WTC11 (cell line): ENCODE results near the gene BTBD9. TPM values are rescaled to one million over a fixed set of nuclear protein-coding genes. Genes with fewer than 3 reads are reported as not detected.

Experiments used
- ATAC-seq: fragments of 200-7000 bp; cut with Tn5 transposase; 2 replicates; pipeline ENCODE4 v1.10.0; 2021; ENCODE audit warnings: mild to moderate bottlenecking, moderate library complexity
- CTCF ChIA-PET: fragments of 300-600 bp; sonication (Branson Sonifier 250); formaldehyde crosslinking; loops from one replicate; lab custom pipeline; 2021; ENCODE audit warnings: antibody characterized with exemption; lab: Charles Lee
- POLR2A ChIA-PET: fragments of 350-600 bp; sonication (Branson Sonifier 250); formaldehyde crosslinking; loops from one replicate; lab custom pipeline; 2021; ENCODE audit warnings: antibody characterized with exemption; lab: Charles Lee
- DNase-seq: peaks from one replicate; pipeline ENCODE4 v3.0.0; 2021; ENCODE audit warnings: low spot score
- H3K27ac Mint-ChIP-seq: 2 replicates; pipeline ENCODE4 v1.8.0; 2021; ENCODE audit warnings: mixed read lengths
- H3K27me3 Mint-ChIP-seq: 2 replicates; pipeline ENCODE4 v1.8.0; 2021; ENCODE audit warnings: low read depth, mild to moderate bottlenecking, moderate library complexity, mixed read lengths
- H3K36me3 Mint-ChIP-seq: 2 replicates; pipeline ENCODE4 v1.8.0; 2021; ENCODE audit warnings: mixed read lengths
- H3K4me1 Mint-ChIP-seq: 2 replicates; pipeline ENCODE4 v1.8.0; 2022; ENCODE audit warnings: mixed read lengths
- H3K4me3 Mint-ChIP-seq: 2 replicates; pipeline ENCODE4 v1.8.0; 2021; ENCODE audit warnings: mild to moderate bottlenecking, moderate library complexity, mixed read lengths
- H3K9me3 Mint-ChIP-seq: 2 replicates; pipeline ENCODE4 v1.8.0; 2021; ENCODE audit warnings: mixed read lengths
- ARID4B ChIP-seq: sonication (generic); formaldehyde crosslinking; IDR thresholded peaks from 2 replicates; pipeline ENCODE4 v1.8.0; 2023; ENCODE audit warnings: missing genetic modification reagents, mild to moderate bottlenecking, borderline replicate concordance
- ETV6 ChIP-seq: sonication (generic); formaldehyde crosslinking; IDR thresholded peaks from 2 replicates; pipeline ENCODE4 v1.8.1; 2022; ENCODE audit warnings: mild to moderate bottlenecking, missing genetic modification reagents
- GRHL2 ChIP-seq: fragments of 250-450 bp; sonication (Bioruptor Pico); IDR thresholded peaks from 2 replicates; pipeline ENCODE4 v1.8.0; 2022; ENCODE audit warnings: mild to moderate bottlenecking, moderate library complexity; ENCODE audit not compliant: insufficient replicate concordance, severe bottlenecking
- HMGXB4 ChIP-seq: sonication (generic); formaldehyde crosslinking; IDR thresholded peaks from 2 replicates; pipeline ENCODE4 v1.8.1; 2023; ENCODE audit warnings: mild to moderate bottlenecking, moderate library complexity, missing genetic modification reagents
- IRF1 ChIP-seq: sonication (generic); formaldehyde crosslinking; IDR thresholded peaks from 2 replicates; pipeline ENCODE4 v1.8.0; 2023; ENCODE audit warnings: missing genetic modification reagents
- IRF2 ChIP-seq: sonication (generic); formaldehyde crosslinking; IDR thresholded peaks from 2 replicates; pipeline ENCODE4 v1.8.0; 2022; ENCODE audit warnings: low read depth, missing genetic modification reagents, borderline replicate concordance
- MXD4 ChIP-seq: fragments of 250-450 bp; sonication (Bioruptor Pico); IDR thresholded peaks from 2 replicates; pipeline ENCODE4 v1.8.0; 2021; ENCODE audit warnings: mild to moderate bottlenecking, moderate library complexity, borderline replicate concordance
- MYBL2 ChIP-seq: sonication (generic); formaldehyde crosslinking; IDR thresholded peaks from 2 replicates; pipeline ENCODE4 v1.8.1; 2023; ENCODE audit warnings: mild to moderate bottlenecking, moderate library complexity, missing genetic modification reagents
- NFE2L1 ChIP-seq: sonication (generic); formaldehyde crosslinking; IDR thresholded peaks from 2 replicates; pipeline ENCODE4 v1.8.1; 2023; ENCODE audit warnings: missing genetic modification reagents
- NR2C2 ChIP-seq: sonication (generic); formaldehyde crosslinking; IDR thresholded peaks from 2 replicates; pipeline ENCODE4 v1.8.0; 2022; ENCODE audit warnings: mild to moderate bottlenecking, missing genetic modification reagents
- NR3C1 ChIP-seq: sonication (generic); formaldehyde crosslinking; conservative IDR thresholded peaks from 2 replicates; pipeline ENCODE4 v1.8.1; 2023; ENCODE audit warnings: low read depth, mild to moderate bottlenecking, missing genetic modification reagents
- ZNF121 ChIP-seq: sonication (generic); formaldehyde crosslinking; IDR thresholded peaks from 2 replicates; pipeline ENCODE4 v1.8.0; 2023; ENCODE audit warnings: missing genetic modification reagents
- ZNF263 ChIP-seq: sonication (generic); formaldehyde crosslinking; IDR thresholded peaks from 2 replicates; pipeline ENCODE4 v1.8.1; 2022; ENCODE audit warnings: low read depth, mild to moderate bottlenecking, moderate library complexity, missing genetic modification reagents
- ZNF317 ChIP-seq: sonication (generic); formaldehyde crosslinking; IDR thresholded peaks from 2 replicates; pipeline ENCODE4 v1.8.1; 2023; ENCODE audit warnings: low read depth, mild to moderate bottlenecking, moderate library complexity, missing genetic modification reagents, borderline replicate concordance
- ZNF396 ChIP-seq: fragments of 250-450 bp; sonication (Bioruptor Pico); IDR thresholded peaks from 2 replicates; pipeline ENCODE4 v1.8.0; 2021; ENCODE audit warnings: mild to moderate bottlenecking, moderate library complexity, borderline replicate concordance
- total RNA-seq: library from RNA; stranded (reverse); gene quantifications from 3 replicates; pipeline ENCODE4 v1.2.3, GENCODE V29; 2021
- TF ChIP-seq, protein P1 (sequence below): sonication (generic); formaldehyde crosslinking; IDR thresholded peaks from 2 replicates; pipeline ENCODE4 v1.8.0; 2023; ENCODE audit warnings: mild to moderate bottlenecking, missing genetic modification reagents
- TF ChIP-seq, protein P2 (sequence below): fragments of 250-450 bp; sonication (Bioruptor Pico); IDR thresholded peaks from 2 replicates; pipeline ENCODE4 v1.9.0; 2021; ENCODE audit warnings: mild to moderate bottlenecking
- TF ChIP-seq, protein P3 (sequence below): sonication (generic); formaldehyde crosslinking; IDR thresholded peaks from 2 replicates; pipeline ENCODE4 v1.8.1; 2023; ENCODE audit warnings: mild to moderate bottlenecking, missing genetic modification reagents, moderate library complexity

Gene BTBD9
- total RNA-seq, 1 experiment from 2014 or later: 4.2 TPM

DNA sequence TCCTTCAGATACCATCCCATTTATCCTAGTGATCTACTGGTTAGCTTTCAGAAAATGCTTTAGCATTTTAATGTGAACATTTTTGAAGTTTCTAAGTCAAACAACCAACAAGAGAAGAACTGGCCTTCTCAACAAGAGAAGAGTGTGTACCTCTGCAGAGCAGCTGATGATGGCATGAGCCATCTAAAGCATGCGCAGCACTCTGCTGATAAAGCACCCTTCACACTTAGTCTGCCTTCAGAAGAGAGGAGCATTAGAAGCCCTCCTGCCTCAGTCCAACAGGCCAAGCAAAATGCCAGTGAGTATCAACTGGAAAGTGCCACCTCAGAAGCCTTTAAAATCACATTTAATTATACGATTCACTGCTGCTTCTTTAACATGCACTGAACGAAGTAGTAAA, 169.2 kb downstream of the BTBD9 start:
- ATAC-seq (no peak), DNase-seq (no peak)
- Mint-ChIP-seq H3K4me1 (peaks cover 4% of the 10 kb centered on the region), H3K36me3 (no peaks in the 10 kb centered on the region), H3K27me3 (no peaks in the 10 kb centered on the region), H3K4me3 (no peak overlapping the region), H3K27ac (no peak overlapping the region), H3K9me3 (no peaks in the 10 kb centered on the region)
- no peak for TF ChIP-seq IRF2 (CRISPR knock-in tag)
- no peak for TF ChIP-seq MXD4
- no peak for TF ChIP-seq NR2C2 (CRISPR knock-in tag)
- TF ChIP-seq ZNF263 (CRISPR knock-in tag): no peak
- TF ChIP-seq, protein P1, sequence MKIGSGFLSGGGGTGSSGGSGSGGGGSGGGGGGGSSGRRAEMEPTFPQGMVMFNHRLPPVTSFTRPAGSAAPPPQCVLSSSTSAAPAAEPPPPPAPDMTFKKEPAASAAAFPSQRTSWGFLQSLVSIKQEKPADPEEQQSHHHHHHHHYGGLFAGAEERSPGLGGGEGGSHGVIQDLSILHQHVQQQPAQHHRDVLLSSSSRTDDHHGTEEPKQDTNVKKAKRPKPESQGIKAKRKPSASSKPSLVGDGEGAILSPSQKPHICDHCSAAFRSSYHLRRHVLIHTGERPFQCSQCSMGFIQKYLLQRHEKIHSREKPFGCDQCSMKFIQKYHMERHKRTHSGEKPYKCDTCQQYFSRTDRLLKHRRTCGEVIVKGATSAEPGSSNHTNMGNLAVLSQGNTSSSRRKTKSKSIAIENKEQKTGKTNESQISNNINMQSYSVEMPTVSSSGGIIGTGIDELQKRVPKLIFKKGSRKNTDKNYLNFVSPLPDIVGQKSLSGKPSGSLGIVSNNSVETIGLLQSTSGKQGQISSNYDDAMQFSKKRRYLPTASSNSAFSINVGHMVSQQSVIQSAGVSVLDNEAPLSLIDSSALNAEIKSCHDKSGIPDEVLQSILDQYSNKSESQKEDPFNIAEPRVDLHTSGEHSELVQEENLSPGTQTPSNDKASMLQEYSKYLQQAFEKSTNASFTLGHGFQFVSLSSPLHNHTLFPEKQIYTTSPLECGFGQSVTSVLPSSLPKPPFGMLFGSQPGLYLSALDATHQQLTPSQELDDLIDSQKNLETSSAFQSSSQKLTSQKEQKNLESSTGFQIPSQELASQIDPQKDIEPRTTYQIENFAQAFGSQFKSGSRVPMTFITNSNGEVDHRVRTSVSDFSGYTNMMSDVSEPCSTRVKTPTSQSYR (CRISPR knock-in tag): no peak
- no peak for TF ChIP-seq NR3C1 (CRISPR knock-in tag)
- TF ChIP-seq ZNF317 (CRISPR knock-in tag): no peak
- TF ChIP-seq, protein P2, sequence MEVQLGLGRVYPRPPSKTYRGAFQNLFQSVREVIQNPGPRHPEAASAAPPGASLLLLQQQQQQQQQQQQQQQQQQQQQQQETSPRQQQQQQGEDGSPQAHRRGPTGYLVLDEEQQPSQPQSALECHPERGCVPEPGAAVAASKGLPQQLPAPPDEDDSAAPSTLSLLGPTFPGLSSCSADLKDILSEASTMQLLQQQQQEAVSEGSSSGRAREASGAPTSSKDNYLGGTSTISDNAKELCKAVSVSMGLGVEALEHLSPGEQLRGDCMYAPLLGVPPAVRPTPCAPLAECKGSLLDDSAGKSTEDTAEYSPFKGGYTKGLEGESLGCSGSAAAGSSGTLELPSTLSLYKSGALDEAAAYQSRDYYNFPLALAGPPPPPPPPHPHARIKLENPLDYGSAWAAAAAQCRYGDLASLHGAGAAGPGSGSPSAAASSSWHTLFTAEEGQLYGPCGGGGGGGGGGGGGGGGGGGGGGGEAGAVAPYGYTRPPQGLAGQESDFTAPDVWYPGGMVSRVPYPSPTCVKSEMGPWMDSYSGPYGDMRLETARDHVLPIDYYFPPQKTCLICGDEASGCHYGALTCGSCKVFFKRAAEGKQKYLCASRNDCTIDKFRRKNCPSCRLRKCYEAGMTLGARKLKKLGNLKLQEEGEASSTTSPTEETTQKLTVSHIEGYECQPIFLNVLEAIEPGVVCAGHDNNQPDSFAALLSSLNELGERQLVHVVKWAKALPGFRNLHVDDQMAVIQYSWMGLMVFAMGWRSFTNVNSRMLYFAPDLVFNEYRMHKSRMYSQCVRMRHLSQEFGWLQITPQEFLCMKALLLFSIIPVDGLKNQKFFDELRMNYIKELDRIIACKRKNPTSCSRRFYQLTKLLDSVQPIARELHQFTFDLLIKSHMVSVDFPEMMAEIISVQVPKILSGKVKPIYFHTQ (CRISPR knock-in tag): no peak
- TF ChIP-seq, protein P3, sequence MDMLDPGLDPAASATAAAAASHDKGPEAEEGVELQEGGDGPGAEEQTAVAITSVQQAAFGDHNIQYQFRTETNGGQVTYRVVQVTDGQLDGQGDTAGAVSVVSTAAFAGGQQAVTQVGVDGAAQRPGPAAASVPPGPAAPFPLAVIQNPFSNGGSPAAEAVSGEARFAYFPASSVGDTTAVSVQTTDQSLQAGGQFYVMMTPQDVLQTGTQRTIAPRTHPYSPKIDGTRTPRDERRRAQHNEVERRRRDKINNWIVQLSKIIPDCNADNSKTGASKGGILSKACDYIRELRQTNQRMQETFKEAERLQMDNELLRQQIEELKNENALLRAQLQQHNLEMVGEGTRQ (CRISPR knock-in tag): no peak
- no peak for TF ChIP-seq ARID4B (CRISPR knock-in tag)
- TF ChIP-seq NFE2L1 (CRISPR knock-in tag): no peak
- no peak for TF ChIP-seq GRHL2
- no peak for TF ChIP-seq MYBL2 (CRISPR knock-in tag)
- CTCF ChIA-PET: no interaction called here
- POLR2A ChIA-PET: no interaction called here

DNA sequence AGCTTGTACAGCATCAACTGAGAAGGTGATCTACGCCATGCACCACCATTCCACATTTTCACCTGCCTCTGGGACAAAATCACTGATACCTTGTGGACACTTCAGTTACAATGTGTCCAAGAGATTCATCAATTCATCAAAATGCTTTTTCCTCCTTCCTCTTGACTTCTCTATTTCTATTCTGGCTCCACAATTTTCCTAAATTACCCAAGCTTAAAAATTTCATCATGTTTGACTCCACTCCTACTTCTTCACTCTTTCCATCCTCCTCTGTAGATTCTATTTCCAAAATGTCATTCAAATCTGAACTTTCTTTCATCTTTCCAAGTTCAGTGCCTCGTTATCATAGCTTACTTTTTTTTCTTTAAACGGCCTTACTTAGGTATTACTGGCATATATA, 172.2 kb downstream of the BTBD9 start:
- Mint-ChIP-seq H3K9me3 (peaks cover 4% of the 10 kb centered on the region), H3K36me3 (peaks cover 3% of the 10 kb centered on the region), H3K4me1 (peaks cover 4% of the 10 kb centered on the region), H3K4me3 (no peak overlapping the region), H3K27ac (no peak overlapping the region), H3K27me3 (no peaks in the 10 kb centered on the region)
- CTCF ChIA-PET: no interaction called here
- POLR2A ChIA-PET: no interaction called here
- DNase-seq: no peak
- ATAC-seq: no peak
- TF ChIP-seq ETV6: no peak
- no peak for TF ChIP-seq ZNF121
- TF ChIP-seq ZNF396 (CRISPR knock-in tag): no peak
- TF ChIP-seq HMGXB4 (CRISPR knock-in tag): no peak
- no peak for TF ChIP-seq ZNF263 (CRISPR knock-in tag)
- no peak for TF ChIP-seq IRF1
